ENCODE data around the gene STIM2.

The STIM2 gene

DNA sequence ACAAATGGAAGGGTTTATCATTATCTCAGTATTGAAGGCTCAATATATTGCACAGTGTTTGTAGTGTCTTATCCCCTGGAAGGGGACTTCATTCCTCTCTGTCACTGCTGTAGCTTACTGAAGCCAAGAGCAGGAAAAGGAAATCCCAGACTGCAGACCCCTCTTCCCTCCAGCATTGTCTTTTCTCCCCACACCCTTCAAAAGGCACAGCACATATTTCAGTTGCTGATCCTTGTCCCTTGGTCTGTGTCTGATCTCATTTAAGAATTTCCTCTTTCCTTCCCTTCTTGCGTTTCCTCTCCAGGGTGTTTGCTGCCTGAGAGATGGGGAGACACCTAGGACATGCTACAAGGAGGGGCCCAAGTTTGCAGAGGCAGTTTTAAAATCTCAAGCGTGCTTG, 40.1 kb downstream of the STIM2 start:
- DNase-seq = no peak
- ATAC-seq = no peak

DNA sequence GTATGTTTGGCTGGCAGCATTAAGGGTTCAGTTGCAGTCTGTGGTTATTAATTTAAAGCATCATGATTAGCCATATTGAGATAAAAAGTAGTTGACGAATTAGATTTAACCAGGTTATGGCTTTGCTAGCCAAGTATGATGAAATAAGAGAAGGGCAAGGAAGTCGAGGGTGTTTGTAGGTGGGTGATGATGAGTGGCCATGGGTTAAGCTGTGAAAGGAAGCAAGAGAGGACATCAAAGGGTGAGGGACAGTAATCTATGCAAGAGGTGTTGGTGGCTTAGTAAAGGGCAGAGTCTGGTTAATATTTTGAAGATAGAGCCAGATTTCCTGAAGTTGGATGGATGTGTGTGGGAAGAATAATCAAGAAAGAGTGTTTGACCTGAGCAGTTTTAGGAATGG, 44.5 kb downstream of the STIM2 start:
- no peak for DNase-seq
- ATAC-seq = peak; percentile 75

GRCh38 chr4:26907731-26908599, 47.3 kb downstream of the STIM2 start:
- ATAC-seq (no peak), DNase-seq (no peak)

DNA sequence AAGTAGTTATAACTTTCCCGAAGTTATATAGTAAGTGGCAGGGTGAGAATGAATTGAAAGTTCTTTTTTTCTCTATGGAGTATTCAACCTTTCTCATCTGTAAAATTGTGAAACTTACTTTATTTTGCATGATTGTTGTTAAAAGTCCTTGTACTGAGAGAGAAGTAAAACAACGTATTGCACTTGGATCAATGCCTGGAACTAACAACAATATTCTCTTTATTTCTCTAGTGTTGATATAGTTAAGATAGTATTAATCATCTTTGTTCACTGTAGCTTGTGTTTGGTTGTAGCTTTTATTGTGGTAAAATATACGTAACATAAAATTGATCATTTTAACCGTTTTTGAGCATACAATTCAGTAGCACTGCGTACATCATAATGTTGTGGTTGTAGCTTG, 48.7 kb downstream of the STIM2 start:
- no peak for DNase-seq
- ATAC-seq = no peak

- DNase-seq = no peak
These were observed 50.6 kb downstream of the STIM2 start for GRCh38 chr4:26911254-26911653.

DNA sequence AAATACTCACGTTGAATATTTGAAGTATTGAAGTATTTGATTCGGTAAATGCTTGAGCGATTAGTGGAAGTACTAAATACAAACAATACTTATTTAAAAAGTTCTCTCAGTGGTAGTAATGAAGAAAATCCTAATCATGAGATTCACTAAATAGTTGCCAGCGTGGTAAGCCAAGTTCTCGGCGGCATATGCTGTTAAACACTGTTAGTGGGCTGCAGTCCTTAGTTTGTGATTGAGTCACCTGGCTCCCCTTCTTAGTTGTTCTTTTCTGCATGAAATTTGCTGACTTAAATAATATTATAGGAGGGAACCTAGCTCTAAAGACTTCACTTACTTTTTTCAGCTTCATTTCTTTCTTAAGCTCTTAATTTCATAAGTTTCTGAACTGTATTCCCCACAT, 51.4 kb downstream of the STIM2 start:
- no peak for ATAC-seq
- DNase-seq = no peak

More at GRCh38 chr4:26911254-26911653, 50.6 kb downstream of the STIM2 start:
- no peak for ATAC-seq

DNA sequence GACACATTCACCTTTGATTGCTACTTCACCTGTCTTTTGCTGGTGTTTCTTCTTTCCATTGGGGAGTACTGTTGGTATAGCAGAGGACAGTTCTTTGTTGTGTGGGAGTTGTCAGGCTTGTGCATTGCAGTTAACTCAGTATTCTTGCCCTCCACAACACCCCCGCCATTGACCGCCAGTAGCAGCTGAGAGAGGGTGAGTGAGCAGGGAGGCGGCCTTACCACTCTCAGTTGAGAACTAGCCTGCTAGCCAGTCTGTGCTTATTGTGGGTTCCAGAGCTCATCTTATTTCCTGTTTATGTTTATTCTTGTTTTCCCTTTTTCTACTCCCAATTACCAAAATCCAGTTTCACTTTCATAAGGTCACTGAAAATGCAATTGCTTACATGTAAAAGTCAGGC, 52.2 kb downstream of the STIM2 start:
- ATAC-seq (peak; percentile 36), DNase-seq (no peak)

- DNase-seq = no peak
- no peak for ATAC-seq
These were observed 55.6 kb downstream of the STIM2 start for GRCh38 chr4:26916195-26916594.

GRCh38 chr4:26930964-26931363, 70.3 kb downstream of the STIM2 start:
- DNase-seq (no peak), ATAC-seq (no peak)

- DNase-seq (no peak), ATAC-seq (no peak)
These were observed 70.8 kb downstream of the STIM2 start for GRCh38 chr4:26931451-26931850.

GRCh38 chr4:26931966-26932365, 71.3 kb downstream of the STIM2 start:
- ATAC-seq (no peak), DNase-seq (no peak)

DNA sequence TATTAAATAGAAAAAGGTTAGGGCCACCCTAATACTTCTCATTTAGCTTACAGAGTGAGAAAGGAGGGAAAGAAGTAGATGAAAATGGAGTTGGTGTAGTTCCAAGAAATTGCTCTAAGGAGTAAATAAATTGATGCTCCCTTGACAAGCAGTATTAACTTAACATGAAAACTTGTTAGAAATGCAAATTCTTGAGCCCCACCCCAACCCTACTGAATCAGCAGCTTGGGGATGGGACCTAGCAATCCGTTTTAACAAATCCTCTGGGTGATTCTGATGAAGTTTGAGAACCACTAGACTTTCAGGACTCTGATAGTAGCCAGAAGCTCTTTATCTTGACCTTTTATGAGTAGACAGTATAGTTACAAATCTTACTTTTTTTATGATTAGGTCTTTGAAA, 74.8 kb downstream of the STIM2 start:
- ATAC-seq (no peak), DNase-seq (no peak)

DNA sequence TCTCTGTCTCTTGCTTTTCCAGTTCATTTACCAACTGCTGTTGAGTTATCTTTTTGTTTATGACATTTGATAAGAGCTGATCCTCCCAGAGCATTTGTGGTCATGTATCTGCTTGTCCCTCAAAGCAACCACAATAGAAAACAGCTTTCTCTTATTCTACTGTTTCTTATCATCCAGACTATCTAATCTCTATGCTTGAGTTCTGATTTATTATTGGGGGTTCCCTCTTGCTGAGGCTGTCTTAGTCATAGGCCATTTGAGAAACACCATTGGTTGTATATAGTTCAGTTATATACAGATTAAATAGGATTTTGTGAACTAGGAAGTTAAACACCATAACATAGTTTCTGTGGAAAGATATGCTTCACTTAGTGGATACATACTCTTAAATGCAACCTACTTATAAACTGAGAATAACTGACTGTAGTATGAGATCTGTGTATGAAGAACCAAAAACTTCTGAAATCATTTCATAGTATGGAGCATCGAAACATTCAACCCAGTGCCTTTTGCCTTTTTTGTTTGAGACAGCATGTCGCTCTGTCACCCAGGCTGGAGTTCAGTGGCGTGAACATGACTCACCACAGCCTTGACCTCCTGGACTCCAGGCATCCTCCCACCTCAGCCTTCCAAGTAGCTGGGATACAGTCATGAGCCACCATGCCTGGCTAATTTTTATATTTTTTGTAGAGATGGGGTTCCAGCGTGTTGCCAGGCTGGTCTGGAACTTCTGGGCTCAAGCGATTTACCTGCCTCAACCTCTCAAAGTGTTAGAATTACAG, 75.8 kb downstream of the STIM2 start:
- ATAC-seq (peak; percentile 62), DNase-seq (no peak)

DNA sequence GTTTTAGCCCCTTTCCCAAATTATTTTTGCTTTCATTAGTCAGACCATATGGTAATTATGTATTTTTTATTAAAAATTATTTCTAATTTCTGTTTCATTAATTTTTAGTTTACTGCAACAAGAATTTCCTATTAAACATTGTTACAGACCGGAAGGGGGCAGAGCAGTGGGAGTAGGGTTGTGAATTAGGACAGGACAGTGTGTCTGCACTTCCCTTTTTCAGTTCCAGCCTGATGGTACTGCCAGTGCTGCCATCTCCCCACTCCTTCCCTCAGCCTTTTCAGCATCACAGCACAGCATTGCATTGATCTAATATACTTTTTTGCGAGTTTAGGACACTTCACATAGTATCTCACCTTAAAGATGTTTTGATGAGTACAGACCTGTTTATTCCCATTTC, 76.5 kb downstream of the STIM2 start:
- no peak for ATAC-seq
- DNase-seq = no peak

GRCh38 chr4:26937567-26937966, 76.9 kb downstream of the STIM2 start:
- DNase-seq (no peak), ATAC-seq (no peak)

GRCh38 chr4:26938516-26938915, 77.9 kb downstream of the STIM2 start:
- ATAC-seq = no peak

GRCh38 chr4:26941951-26942350, 81.3 kb downstream of the STIM2 start:
- ATAC-seq (no peak), DNase-seq (no peak)

More at GRCh38 chr4:26938516-26938915, 77.9 kb downstream of the STIM2 start:
- DNase-seq = no peak

- ATAC-seq (no peak), DNase-seq (no peak)
These were observed 82.2 kb downstream of the STIM2 start for GRCh38 chr4:26942871-26943270.

DNA sequence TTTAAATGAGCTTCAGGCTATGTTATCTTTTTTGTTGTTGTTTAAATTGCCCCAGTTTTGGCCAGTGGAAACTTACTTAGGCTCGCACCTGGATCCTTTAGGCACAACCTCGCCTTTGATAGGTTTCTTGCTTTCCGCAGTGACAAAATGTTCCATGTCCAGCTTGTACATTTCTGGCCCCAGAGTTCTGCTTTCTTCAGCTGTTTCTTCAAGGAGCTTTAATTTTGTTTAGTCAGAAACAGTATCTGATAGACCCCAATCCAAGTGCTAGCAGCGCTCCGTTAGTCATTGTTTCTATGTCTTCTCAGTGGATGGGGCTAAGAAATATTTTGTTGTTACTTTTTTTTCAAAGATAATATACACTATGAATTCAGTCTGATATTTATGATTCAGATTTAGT, 82.8 kb downstream of the STIM2 start:
- ATAC-seq = no peak
- no peak for DNase-seq

- DNase-seq (no peak), ATAC-seq (no peak)
These were observed 85.2 kb downstream of the STIM2 start for GRCh38 chr4:26945794-26946193.

GRCh38 chr4:26947318-26947717, 86.7 kb downstream of the STIM2 start:
- DNase-seq (no peak), ATAC-seq (no peak)

DNA sequence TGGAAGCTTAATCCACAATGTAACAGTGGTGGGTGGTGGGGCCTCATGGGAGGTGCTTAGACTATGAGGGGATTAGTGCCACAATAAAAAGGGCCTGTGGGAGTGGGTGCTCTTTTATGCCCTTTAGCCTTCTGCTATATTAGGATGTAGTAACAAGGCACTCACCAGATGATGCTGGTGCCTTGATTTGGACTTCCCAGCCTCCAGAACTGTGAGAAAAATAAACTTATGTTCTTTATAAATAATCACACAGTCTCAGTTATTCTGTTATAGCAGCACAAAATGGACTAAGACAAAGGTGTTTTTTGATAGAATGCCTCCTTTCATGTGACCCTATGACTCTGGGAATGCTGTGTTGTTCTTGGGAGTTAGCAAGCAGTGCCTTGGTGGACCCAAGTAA, 89.8 kb downstream of the STIM2 start:
- no peak for ATAC-seq
- DNase-seq = no peak

GRCh38 chr4:26952891-26953290, 92.2 kb downstream of the STIM2 start:
- DNase-seq (no peak), ATAC-seq (no peak)

- no peak for ATAC-seq
- DNase-seq = no peak
These were observed 92.7 kb downstream of the STIM2 start for GRCh38 chr4:26953366-26953765.

Measured in stimulated activated naive CD8-positive, alpha-beta T cell treated with anti-CD3 and anti-CD28 coated beads, Interleukin-15, Interleukin-2, amounts not matched to agents 100 U/mL and 50 U/mL, for 24 hours (primary cell).